Neural progenitor cell (in vitro differentiated cells): ENCODE data around the gene GDPD4. TPM values are rescaled to one million over a fixed set of nuclear protein-coding genes. Genes with fewer than 3 reads are reported as not detected.

Experiments used
- DNase-seq: peaks from one replicate; pipeline ENCODE4 v3.0.0-alpha.2; 2016; ENCODE audit warnings: low spot score
- H2AFZ ChIP-seq: fragments of 200-600 bp; sonication (generic); replicated peaks from 2 replicates; pipeline ENCODE4 v1.6.1; 2016; ENCODE audit warnings: antibody characterized with exemption
- H3F3A ChIP-seq: fragments of 200-600 bp; sonication (generic); 2 replicates; pipeline ENCODE4 v1.6.1; 2016; ENCODE audit warnings: antibody characterized with exemption, low read depth
- H3K27ac ChIP-seq: fragments of 200-600 bp; sonication (generic); 2 replicates; pipeline ENCODE4 v1.5.1; 2016; ENCODE audit warnings: mild to moderate bottlenecking
- H3K27me3 ChIP-seq: fragments of 200-600 bp; sonication (generic); 2 replicates; pipeline ENCODE4 v1.6.1; 2016; ENCODE audit warnings: mild to moderate bottlenecking, moderate library complexity
- H3K36me3 ChIP-seq: fragments of 200-600 bp; sonication (generic); 2 replicates; pipeline ENCODE4 v1.5.1; 2016
- H3K4me1 ChIP-seq: fragments of 200-600 bp; sonication (generic); 2 replicates; pipeline ENCODE4 v1.6.1; 2016; ENCODE audit warnings: mixed run types
- H3K4me2 ChIP-seq: fragments of 200-600 bp; sonication (generic); 2 replicates; pipeline ENCODE4 v1.6.1; 2016
- H3K4me3 ChIP-seq: fragments of 200-600 bp; sonication (generic); 2 replicates; pipeline ENCODE4 v1.5.1; 2016
- H3K79me2 ChIP-seq: fragments of 200-600 bp; sonication (generic); 2 replicates; pipeline ENCODE4 v1.6.1; 2016; ENCODE audit warnings: low read depth
- H3K9ac ChIP-seq: fragments of 200-600 bp; sonication (generic); 2 replicates; pipeline ENCODE4 v1.6.1; 2016
- H3K9me3 ChIP-seq: fragments of 200-600 bp; sonication (generic); 2 replicates; pipeline ENCODE4 v1.5.1; 2016; ENCODE audit warnings: low read depth
- H4K20me1 ChIP-seq: fragments of 200-600 bp; sonication (generic); 2 replicates; pipeline ENCODE4 v1.6.1; 2016; ENCODE audit warnings: low read depth
- H3K27ac Mint-ChIP-seq: 3 replicates; pipeline ENCODE4 v1.8.0; 2021; ENCODE audit warnings: mixed read lengths
- H3K27me3 Mint-ChIP-seq: 2 replicates; pipeline ENCODE4 v1.8.0; 2022; ENCODE audit warnings: low read depth, mild to moderate bottlenecking, inconsistent platforms, moderate library complexity, mixed read lengths; ENCODE audit not compliant: insufficient read depth
- H3K36me3 Mint-ChIP-seq: 3 replicates; pipeline ENCODE4 v1.8.0; 2021; ENCODE audit warnings: mixed read lengths
- H3K4me1 Mint-ChIP-seq: 3 replicates; pipeline ENCODE4 v1.8.0; 2021; ENCODE audit warnings: mixed read lengths
- H3K4me3 Mint-ChIP-seq: 3 replicates; pipeline ENCODE4 v1.8.0; 2021; ENCODE audit warnings: mild to moderate bottlenecking, moderate library complexity, mixed read lengths
- H3K9me3 Mint-ChIP-seq: 3 replicates; pipeline ENCODE4 v1.8.0; 2020; ENCODE audit warnings: mixed read lengths
- EZH2 ChIP-seq: fragments of 200-600 bp; sonication (generic); IDR thresholded peaks from 2 replicates; pipeline ENCODE4 v1.6.1; 2017; ENCODE audit warnings: antibody characterized with exemption, mild to moderate bottlenecking, moderate library complexity
- EZH2phosphoT487 ChIP-seq: fragments of 200-600 bp; sonication (generic); IDR thresholded peaks from 2 replicates; pipeline ENCODE4 v1.6.1; 2017; ENCODE audit warnings: antibody characterized with exemption
- total RNA-seq: library from RNA; depleted of rRNA; stranded (reverse); fragments of >200 nt; gene quantifications from 2 replicates; pipeline ENCODE4 v1.2.3, GENCODE V29; 2015; ENCODE audit warnings: low replicate concordance
- TF ChIP-seq, protein P1 (sequence below): fragments of 200-600 bp; sonication (generic); IDR thresholded peaks from 2 replicates; pipeline ENCODE4 v1.5.1; 2017; ENCODE audit warnings: antibody characterized with exemption, mild to moderate bottlenecking

GDPD4 gene
- total RNA-seq, 1 donor from 2014 or later: not detected

DNA sequence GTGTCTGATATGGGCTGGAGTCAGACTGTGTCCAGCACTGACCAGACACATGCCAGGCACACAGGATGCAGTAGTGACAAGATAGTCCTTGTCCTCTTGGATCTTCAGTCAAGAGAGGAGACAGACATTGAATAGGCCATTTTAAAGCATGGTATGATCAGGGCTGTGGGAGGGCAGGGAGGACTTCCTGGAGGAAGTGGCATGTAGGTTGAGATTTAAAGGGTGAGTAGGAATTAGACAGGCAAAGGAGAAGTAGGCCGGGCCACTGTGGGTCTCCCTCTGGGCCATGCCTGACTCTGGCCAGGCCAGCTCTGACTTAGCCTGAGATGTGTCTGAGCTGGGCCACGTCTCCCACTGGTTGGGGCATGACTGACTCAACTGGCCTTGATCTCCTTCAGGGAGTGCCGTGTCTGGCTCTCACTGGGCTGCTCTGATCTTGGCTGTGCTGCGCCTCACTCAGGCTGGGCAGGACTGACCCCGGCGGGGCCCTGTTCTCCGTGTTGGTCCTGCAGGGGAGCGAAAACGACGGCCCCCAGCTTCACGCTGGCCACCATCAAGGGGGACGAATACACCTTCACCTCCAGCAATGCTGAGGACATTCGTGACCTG, 102.2 kb downstream of the GDPD4 start:
- Histone ChIP-seq H3K36me3 (no peaks in the 10 kb centered on the region), H3K4me3 (no peak overlapping the region), H3K4me2 (no peak overlapping the region), H3K9ac (no peak overlapping the region), H3K79me2 (no peaks in the 10 kb centered on the region), H4K20me1 (no peaks in the 10 kb centered on the region), H3F3A (no peaks in the 10 kb centered on the region), H3K4me1 (no peaks in the 10 kb centered on the region), H3K27me3 (no peaks in the 10 kb centered on the region), H3K27ac (no peak overlapping the region), H3K9me3 (no peaks in the 10 kb centered on the region), H2AFZ (no peak overlapping the region)
- H3K27me3 Mint-ChIP-seq: peaks cover 7% of the 10 kb centered on the region
- H3K27ac Mint-ChIP-seq: no peak overlapping the region
- H3K4me3 Mint-ChIP-seq: no peak overlapping the region
- H3K36me3 Mint-ChIP-seq: no peaks in the 10 kb centered on the region
- peaks cover 7% of the 10 kb centered on the region for H3K4me1 Mint-ChIP-seq
- H3K9me3 Mint-ChIP-seq: no peaks in the 10 kb centered on the region
- TF ChIP-seq EZH2: no peak
- TF ChIP-seq, protein P1, sequence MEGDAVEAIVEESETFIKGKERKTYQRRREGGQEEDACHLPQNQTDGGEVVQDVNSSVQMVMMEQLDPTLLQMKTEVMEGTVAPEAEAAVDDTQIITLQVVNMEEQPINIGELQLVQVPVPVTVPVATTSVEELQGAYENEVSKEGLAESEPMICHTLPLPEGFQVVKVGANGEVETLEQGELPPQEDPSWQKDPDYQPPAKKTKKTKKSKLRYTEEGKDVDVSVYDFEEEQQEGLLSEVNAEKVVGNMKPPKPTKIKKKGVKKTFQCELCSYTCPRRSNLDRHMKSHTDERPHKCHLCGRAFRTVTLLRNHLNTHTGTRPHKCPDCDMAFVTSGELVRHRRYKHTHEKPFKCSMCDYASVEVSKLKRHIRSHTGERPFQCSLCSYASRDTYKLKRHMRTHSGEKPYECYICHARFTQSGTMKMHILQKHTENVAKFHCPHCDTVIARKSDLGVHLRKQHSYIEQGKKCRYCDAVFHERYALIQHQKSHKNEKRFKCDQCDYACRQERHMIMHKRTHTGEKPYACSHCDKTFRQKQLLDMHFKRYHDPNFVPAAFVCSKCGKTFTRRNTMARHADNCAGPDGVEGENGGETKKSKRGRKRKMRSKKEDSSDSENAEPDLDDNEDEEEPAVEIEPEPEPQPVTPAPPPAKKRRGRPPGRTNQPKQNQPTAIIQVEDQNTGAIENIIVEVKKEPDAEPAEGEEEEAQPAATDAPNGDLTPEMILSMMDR: no peak
- no peak for TF ChIP-seq EZH2phosphoT487
- DNase-seq: no peak

DNA sequence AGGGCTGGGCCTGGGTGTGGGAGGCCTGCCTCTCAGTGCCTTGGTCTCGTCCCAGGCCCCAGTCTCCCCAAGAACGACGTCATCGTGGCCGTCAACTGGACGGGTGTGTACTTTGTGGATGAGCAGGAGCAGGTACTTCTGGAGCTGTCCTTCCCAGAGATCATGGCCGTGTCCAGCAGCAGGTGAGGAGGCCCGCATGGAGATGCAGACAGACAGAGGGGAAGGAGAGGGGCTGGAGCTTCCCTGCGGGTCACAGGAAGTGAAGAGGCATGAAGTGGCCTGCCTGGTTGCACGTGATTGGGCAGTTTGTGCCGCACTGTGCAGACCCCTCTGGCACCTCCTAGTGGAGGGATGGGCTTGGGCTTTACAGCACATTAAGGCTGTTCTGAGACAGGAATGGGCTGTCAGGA, 103.0 kb downstream of the GDPD4 start:
- DNase-seq: peak; percentile 62
- Histone ChIP-seq H3K27ac (no peak overlapping the region), H3K4me2 (no peak overlapping the region), H3K9me3 (no peaks in the 10 kb centered on the region), H3K9ac (no peak overlapping the region), H3K4me3 (no peak overlapping the region), H3K27me3 (no peaks in the 10 kb centered on the region), H3K36me3 (no peaks in the 10 kb centered on the region), H3K4me1 (no peaks in the 10 kb centered on the region), H2AFZ (peak overlapping the region; percentile 87), H3F3A (no peaks in the 10 kb centered on the region), H3K79me2 (no peaks in the 10 kb centered on the region), H4K20me1 (no peaks in the 10 kb centered on the region)
- Mint-ChIP-seq H3K9me3 (no peaks in the 10 kb centered on the region), H3K4me1 (peaks cover 7% of the 10 kb centered on the region), H3K27me3 (peaks cover 7% of the 10 kb centered on the region), H3K4me3 (no peak overlapping the region), H3K36me3 (no peaks in the 10 kb centered on the region), H3K27ac (no peak overlapping the region)
- TF ChIP-seq, protein P1: peak; percentile 56
- TF ChIP-seq EZH2 (no peak), EZH2phosphoT487 (no peak)

DNA sequence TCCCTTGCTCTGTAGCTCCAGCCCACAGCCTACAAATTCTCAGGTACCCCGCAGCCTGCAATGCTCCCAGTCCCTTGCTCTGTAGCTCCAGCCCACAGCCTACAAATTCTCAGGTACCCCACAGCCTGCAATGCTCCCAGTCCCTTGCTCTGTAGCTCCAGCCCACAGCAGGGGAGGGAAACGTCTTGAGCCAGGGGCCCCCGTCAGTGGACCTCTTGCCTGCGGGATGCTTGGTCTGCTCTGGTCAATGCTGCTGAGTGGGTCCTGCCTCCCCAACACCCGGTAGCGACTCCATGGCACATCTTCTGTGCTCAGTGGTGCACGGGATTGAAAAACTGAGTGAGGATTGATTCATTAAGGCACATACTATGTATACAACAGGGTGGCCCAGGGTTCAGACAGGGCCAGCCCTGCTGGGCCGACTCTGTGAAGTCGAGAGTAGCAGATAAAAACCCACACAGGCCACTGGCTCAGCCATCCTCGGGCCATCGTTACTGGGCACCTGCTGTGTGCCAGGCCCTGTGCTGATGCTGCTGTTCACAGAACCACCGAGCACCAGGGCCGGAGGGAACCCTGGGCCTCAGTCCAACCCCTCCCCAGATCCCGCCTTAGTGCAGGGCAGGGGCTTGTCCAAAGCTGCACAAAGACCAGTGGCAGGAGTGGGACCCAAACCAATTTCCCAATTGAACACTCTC, 103.7 kb downstream of the GDPD4 start:
- Histone ChIP-seq H3K27me3 (no peaks in the 10 kb centered on the region), H3K9me3 (no peaks in the 10 kb centered on the region), H3K9ac (no peak overlapping the region), H3K79me2 (no peaks in the 10 kb centered on the region), H4K20me1 (no peaks in the 10 kb centered on the region), H3F3A (no peaks in the 10 kb centered on the region), H3K4me3 (no peak overlapping the region), H3K27ac (no peak overlapping the region), H3K4me1 (no peaks in the 10 kb centered on the region), H3K4me2 (no peak overlapping the region), H3K36me3 (no peaks in the 10 kb centered on the region), H2AFZ (peak overlapping the region; percentile 87)
- TF ChIP-seq EZH2: no peak
- TF ChIP-seq, protein P1: no peak
- Mint-ChIP-seq H3K9me3 (no peaks in the 10 kb centered on the region), H3K27me3 (peaks cover 7% of the 10 kb centered on the region), H3K4me3 (no peak overlapping the region), H3K36me3 (no peaks in the 10 kb centered on the region), H3K4me1 (peaks cover 7% of the 10 kb centered on the region), H3K27ac (no peak overlapping the region)
- no peak for DNase-seq
